GM23338 (cell line): ENCODE data around the gene BHLHA9. TPM values are rescaled to one million over a fixed set of nuclear protein-coding genes. Genes with fewer than 3 reads are reported as not detected.

ENCODE experiments used
- ATAC-seq: fragments of 200-7000 bp; cut with Tn5 transposase; 3 replicates; pipeline ENCODE4 v1.9.1; 2020
- DNase-seq: peaks from one replicate; pipeline ENCODE4 v3.0.0-alpha.2; 2015; ENCODE audit warnings: low spot score
- H2AFZ ChIP-seq: fragments of 200-600 bp; sonication (generic); 2 replicates; pipeline ENCODE4 v1.8.0; 2016; ENCODE audit warnings: antibody characterized with exemption, mild to moderate bottlenecking, moderate library complexity
- H3F3A ChIP-seq: fragments of 200-600 bp; sonication (generic); replicated peaks from 2 replicates; pipeline ENCODE4 v1.8.0; 2017; ENCODE audit warnings: antibody characterized with exemption, mixed run types, low read depth
- H3K27ac ChIP-seq: fragments of 200-600 bp; sonication (generic); 2 replicates; pipeline ENCODE4 v1.6.1; 2016; ENCODE audit warnings: low read depth
- H3K27me3 ChIP-seq: fragments of 200-600 bp; sonication (generic); 2 replicates; pipeline ENCODE4 v1.8.0; 2016; ENCODE audit warnings: mild to moderate bottlenecking, mixed run types, moderate library complexity; ENCODE audit not compliant: insufficient read depth
- H3K36me3 ChIP-seq: fragments of 200-600 bp; sonication (generic); 2 replicates; pipeline ENCODE4 v1.8.0; 2016; ENCODE audit warnings: mild to moderate bottlenecking; ENCODE audit not compliant: insufficient read depth
- H3K4me1 ChIP-seq: fragments of 200-600 bp; sonication (generic); 2 replicates; pipeline ENCODE4 v1.8.0; 2016; ENCODE audit warnings: mild to moderate bottlenecking, moderate library complexity; ENCODE audit not compliant: insufficient read depth
- H3K4me2 ChIP-seq: fragments of 200-600 bp; sonication (generic); 2 replicates; pipeline ENCODE4 v1.7.1; 2017; ENCODE audit warnings: mixed run types
- H3K4me3 ChIP-seq: fragments of 200-600 bp; sonication (generic); 2 replicates; pipeline ENCODE4 v1.6.1; 2016; ENCODE audit warnings: mixed run types
- H3K79me2 ChIP-seq: fragments of 200-600 bp; sonication (generic); replicated peaks from 2 replicates; pipeline ENCODE4 v1.8.0; 2017; ENCODE audit warnings: mild to moderate bottlenecking; ENCODE audit not compliant: insufficient read depth
- H3K9me2 ChIP-seq: fragments of 200-600 bp; sonication (generic); 2 replicates; pipeline ENCODE4 v1.8.0; 2017; ENCODE audit not compliant: insufficient read depth
- H4K20me1 ChIP-seq: fragments of 200-600 bp; sonication (generic); replicated peaks from 2 replicates; pipeline ENCODE4 v1.8.0; 2017; ENCODE audit warnings: mild to moderate bottlenecking; ENCODE audit not compliant: insufficient read depth
- H3K27ac Mint-ChIP-seq: 2 replicates; pipeline ENCODE4 v1.8.0; 2020; ENCODE audit warnings: inconsistent platforms, mild to moderate bottlenecking, moderate library complexity, mixed read lengths
- H3K27me3 Mint-ChIP-seq: 3 replicates; pipeline ENCODE4 v1.8.0; 2022; ENCODE audit warnings: low read depth, mild to moderate bottlenecking, moderate library complexity, mixed read lengths, inconsistent platforms; ENCODE audit not compliant: insufficient read depth, poor library complexity
- H3K36me3 Mint-ChIP-seq: 3 replicates; pipeline ENCODE4 v1.8.0; 2021; ENCODE audit warnings: low read depth, mild to moderate bottlenecking, inconsistent platforms, moderate library complexity, mixed read lengths
- H3K4me1 Mint-ChIP-seq: 3 replicates; pipeline ENCODE4 v1.8.0; 2020; ENCODE audit warnings: mild to moderate bottlenecking, inconsistent platforms, mixed read lengths
- H3K4me3 Mint-ChIP-seq: 3 replicates; pipeline ENCODE4 v1.8.0; 2021; ENCODE audit warnings: moderate library complexity, mild to moderate bottlenecking, inconsistent platforms, mixed read lengths
- H3K9me3 Mint-ChIP-seq: 3 replicates; pipeline ENCODE4 v1.8.0; 2020; ENCODE audit warnings: moderate library complexity, mild to moderate bottlenecking, inconsistent platforms, mixed read lengths
- CREB1 ChIP-seq: fragments of 250-450 bp; sonication (Bioruptor Pico); IDR thresholded peaks from 2 replicates; pipeline ENCODE4 v1.5.0; 2020; ENCODE audit warnings: low read depth, mild to moderate bottlenecking, moderate library complexity
- CTCF ChIP-seq, 2 experiments: fragments of 200-600 bp in 1 of 2; sonication (generic) in 1 of 2; conservative IDR thresholded peaks; 2 replicates each; pipeline versions ENCODE4 v1.5.1 to v1.6.1; 2016 to 2017; ENCODE audit warnings: antibody characterized with exemption in 2 of 2, low read depth in 2 of 2, mild to moderate bottlenecking in 2 of 2, moderate library complexity in 1 of 2
- ETS1 ChIP-seq: IDR thresholded peaks from 2 replicates; pipeline ENCODE4 v1.6.1; 2016; ENCODE audit warnings: antibody characterized with exemption
- EZH2 ChIP-seq: fragments of 200-600 bp; sonication (generic); IDR thresholded peaks from one replicate; pipeline ENCODE4 v1.8.0; 2017; ENCODE audit warnings: antibody characterized with exemption, mild to moderate bottlenecking, low read depth; ENCODE audit not compliant: unreplicated experiment
- EZH2phosphoT487 ChIP-seq: fragments of 200-600 bp; sonication (generic); IDR thresholded peaks from one replicate; pipeline ENCODE4 v1.8.1; 2018; ENCODE audit warnings: antibody characterized with exemption; ENCODE audit not compliant: unreplicated experiment
- POLR2AphosphoS5 ChIP-seq: IDR thresholded peaks from 2 replicates; pipeline ENCODE4 v1.6.1; 2016; ENCODE audit warnings: antibody characterized with exemption, low read depth
- ZNF114 ChIP-seq: fragments of 250-450 bp; sonication (Bioruptor Pico); IDR thresholded peaks from 2 replicates; pipeline ENCODE4 v1.5.0; 2020; ENCODE audit warnings: mild to moderate bottlenecking, moderate library complexity
- ZNF331 ChIP-seq: fragments of 250-450 bp; sonication (Bioruptor Pico); IDR thresholded peaks from 2 replicates; pipeline ENCODE4 v1.5.0; 2020; ENCODE audit warnings: low read depth, mild to moderate bottlenecking, moderate library complexity
- polyA plus RNA-seq: library from polyadenylated mRNA; unstranded; fragments of >200 nt; fragmentation: Nextera tagmentation; extraction: Ambion mirVana; gene quantifications from 2 replicates; pipeline ENCODE4 v1.2.1, GENCODE V29; 2016
- total RNA-seq: library from RNA; depleted of rRNA; stranded (reverse); fragments of >200 nt; shearing (Covaris generic); gene quantifications from 2 replicates; pipeline ENCODE4 v1.2.3, GENCODE V29; 2014

Gene BHLHA9
- total and polyA plus RNA-seq, 2 experiments from 2014 or later: 0.39 to 2.3 TPM

DNA sequence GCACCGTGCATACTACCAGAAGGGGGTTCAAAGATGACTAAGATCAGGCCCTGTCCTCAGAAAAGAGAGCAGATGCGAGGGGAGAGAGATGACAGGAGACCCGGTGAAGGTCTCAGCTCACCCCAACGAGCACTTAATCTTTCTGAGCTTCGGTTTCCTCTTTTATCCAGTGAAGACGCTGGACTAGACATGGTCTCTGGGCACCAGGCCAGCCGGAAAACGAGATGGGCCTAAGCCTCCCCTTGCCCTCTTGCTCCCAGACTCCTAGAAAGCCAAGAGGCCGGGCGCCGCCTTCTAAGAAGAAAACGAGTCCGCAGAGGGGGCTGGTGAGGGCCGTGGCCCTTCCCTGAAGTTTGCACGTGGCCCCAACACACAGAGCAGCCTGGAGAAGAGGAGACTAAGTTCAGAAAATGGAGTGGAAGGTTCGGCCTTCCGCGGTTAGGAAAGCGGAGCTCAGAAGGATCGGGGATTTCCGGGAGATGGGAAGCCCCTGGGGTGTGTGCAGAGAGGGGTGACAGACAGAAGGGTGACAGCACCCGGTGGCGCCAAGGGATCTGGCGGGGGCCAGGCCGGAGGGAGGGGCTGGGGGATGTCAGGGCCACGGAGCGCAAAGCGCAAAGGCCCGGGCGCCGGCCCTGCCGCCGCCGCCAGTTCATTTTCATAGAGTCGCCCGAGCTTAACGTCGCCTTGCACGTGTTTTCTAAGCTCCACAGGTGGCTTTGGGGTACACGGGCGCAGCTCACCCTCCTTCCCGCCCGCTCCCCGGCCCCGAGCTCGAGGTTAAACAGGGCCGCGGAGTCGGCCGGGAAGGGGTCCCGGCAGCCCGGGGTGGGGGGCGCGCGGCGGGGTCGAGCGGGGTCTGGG lies 42.1 kb upstream of the BHLHA9 start:
- no peaks in the 10 kb centered on the region for H3K36me3 Mint-ChIP-seq
- DNase-seq (peak; percentile 58), ATAC-seq (peak; percentile 40)
- Histone ChIP-seq H2AFZ (peak overlapping the region; percentile 98), H3K9me2 (no peaks in the 10 kb centered on the region), H3K36me3 (no peaks in the 10 kb centered on the region), H3K79me2 (no peaks in the 10 kb centered on the region), H3K27ac (no peak overlapping the region), H3K4me1 (peaks cover 3% of the 10 kb centered on the region; the same call in 1 of the 2 replicates), H4K20me1 (no peaks in the 10 kb centered on the region; the same call in 1 of the 2 replicates), H3K27me3 (peaks cover 77% of the 10 kb centered on the region), H3F3A (peaks cover 12% of the 10 kb centered on the region; the same call in 1 of the 2 replicates), H3K4me2 (peak overlapping the region; percentile 80), H3K4me3 (peak overlapping the region; percentile 61)
- H3K4me1 Mint-ChIP-seq: peaks cover 10% of the 10 kb centered on the region
- peaks cover 3% of the 10 kb centered on the region; the same call in 1 of the 3 replicates for H3K9me3 Mint-ChIP-seq
- H3K4me3 Mint-ChIP-seq: peak overlapping the region; percentile 72
- TF ChIP-seq ZNF331 (CRISPR knock-in tag): no peak
- no peak for TF ChIP-seq ZNF114
- TF ChIP-seq CTCF (conservative IDR thresholded peaks at IDR 0.05; ENCODE audit: low read depth in 2 of 2): no peak
- no peak for TF ChIP-seq POLR2AphosphoS5
- no peak for TF ChIP-seq ETS1
- TF ChIP-seq EZH2phosphoT487: no peak
- peak; percentile 97 for TF ChIP-seq EZH2
- H3K27ac Mint-ChIP-seq: no peak overlapping the region
- peaks cover 59% of the 10 kb centered on the region for H3K27me3 Mint-ChIP-seq

GRCh38 chr17:1228781-1229348 lies 41.4 kb upstream of the BHLHA9 start:
- DNase-seq (no peak), ATAC-seq (peak; percentile 17)
- Mint-ChIP-seq H3K36me3 (no peaks in the 10 kb centered on the region), H3K27me3 (peaks cover 59% of the 10 kb centered on the region), H3K4me1 (peaks cover 10% of the 10 kb centered on the region), H3K4me3 (no peak overlapping the region), H3K27ac (no peak overlapping the region), H3K9me3 (peaks cover 3% of the 10 kb centered on the region; the same call in 1 of the 3 replicates)
- peaks cover 77% of the 10 kb centered on the region for H3K27me3 ChIP-seq
- H3K9me2 ChIP-seq: no peaks in the 10 kb centered on the region
- peaks cover 3% of the 10 kb centered on the region; the same call in 1 of the 2 replicates for H3K4me1 ChIP-seq
- peak overlapping the region; percentile 61 for H3K4me3 ChIP-seq
- H3K4me2 ChIP-seq: peak overlapping the region; percentile 80
- no peak overlapping the region for H2AFZ ChIP-seq
- peak; percentile 2 for TF ChIP-seq EZH2
- TF ChIP-seq CREB1 (CRISPR knock-in tag): no peak
- no peaks in the 10 kb centered on the region; the same call in 1 of the 2 replicates for H4K20me1 ChIP-seq
- H3F3A ChIP-seq: peaks cover 12% of the 10 kb centered on the region; the same call in 1 of the 2 replicates
- no peak overlapping the region for H3K27ac ChIP-seq
- no peaks in the 10 kb centered on the region for H3K36me3 ChIP-seq
- H3K79me2 ChIP-seq: no peaks in the 10 kb centered on the region
